Endodermal cell (in vitro differentiated cells): ENCODE measurements around the gene SLC25A52. TPM values are rescaled to one million over a fixed set of nuclear protein-coding genes. Genes with fewer than 3 reads are reported as not detected.
"Not testable (repeated sequence)": the region's sequence is repeated elsewhere in the genome, so short reads cannot be mapped to it uniquely, and the experiment has no call there.

Experiments
- DNase-seq: peaks from one replicate; pipeline ENCODE4 v3.0.0-alpha.2; 2017
- H3K27ac ChIP-seq: 2 replicates; pipeline ENCODE4 v1.5.1; 2013; ENCODE audit warnings: mild to moderate bottlenecking, low read depth, low read length, moderate library complexity
- H3K27me3 ChIP-seq: 2 replicates; pipeline ENCODE4 v1.6.1; 2013; ENCODE audit warnings: mild to moderate bottlenecking, low read length, moderate library complexity; ENCODE audit not compliant: insufficient read depth, control insufficient read depth, poor library complexity, severe bottlenecking
- H3K36me3 ChIP-seq: 2 replicates; pipeline ENCODE4 v1.7.0; 2013; ENCODE audit warnings: mild to moderate bottlenecking, low read length, moderate library complexity; ENCODE audit not compliant: control insufficient read depth, insufficient read depth
- H3K4me1 ChIP-seq: one replicate; pipeline ENCODE4 v1.7.0; 2013; ENCODE audit warnings: low read length; ENCODE audit not compliant: control insufficient read depth, insufficient read depth
- H3K4me3 ChIP-seq: 2 replicates; pipeline ENCODE4 v1.5.1; 2013; ENCODE audit warnings: mild to moderate bottlenecking, low read length, moderate library complexity
- H3K9ac ChIP-seq: 2 replicates; pipeline ENCODE4 v1.6.1; 2013; ENCODE audit warnings: mild to moderate bottlenecking, low read length, moderate library complexity; ENCODE audit not compliant: poor library complexity, severe bottlenecking; ENCODE audit errors: extremely low read depth
- H3K9me3 ChIP-seq: 2 replicates; pipeline ENCODE4 v1.6.1; 2013; ENCODE audit warnings: mild to moderate bottlenecking, low read length, moderate library complexity; ENCODE audit not compliant: control insufficient read depth
- H3K27ac Mint-ChIP-seq: 2 replicates; pipeline ENCODE4 v1.8.0; 2020; ENCODE audit warnings: mixed read lengths
- H3K27me3 Mint-ChIP-seq: 2 replicates; pipeline ENCODE4 v1.8.0; 2021; ENCODE audit warnings: mild to moderate bottlenecking, mixed read lengths; ENCODE audit not compliant: insufficient read depth
- H3K36me3 Mint-ChIP-seq: 2 replicates; pipeline ENCODE4 v1.8.0; 2020; ENCODE audit warnings: low read depth, mixed read lengths
- H3K4me1 Mint-ChIP-seq: 2 replicates; pipeline ENCODE4 v1.8.0; 2020; ENCODE audit warnings: mixed read lengths
- H3K4me3 Mint-ChIP-seq: 2 replicates; pipeline ENCODE4 v1.8.0; 2020; ENCODE audit warnings: mild to moderate bottlenecking, moderate library complexity, mixed read lengths
- H3K9me3 Mint-ChIP-seq: 2 replicates; pipeline ENCODE4 v1.8.0; 2020; ENCODE audit warnings: mild to moderate bottlenecking, mixed read lengths
- CTCF ChIP-seq: fragments of 200-600 bp; sonication (generic); conservative IDR thresholded peaks from 2 replicates; pipeline ENCODE4 v1.5.0; 2021; ENCODE audit warnings: antibody characterized with exemption, mild to moderate bottlenecking
- WGBS, 2 experiments: methylation state at CpG; one replicate each; pipeline versions ENCODE4 v1.1.5 to v1.1.7; 2013; ENCODE audit warnings: missing lambda C conversion rate in 2 of 2, mixed read lengths in 1 of 2; ENCODE audit not compliant: insufficient coverage in 1 of 2, insufficient read length in 1 of 2; 5-methylcytosine and 5-hydroxymethylcytosine counted together
- total RNA-seq, 2 donors: library from RNA; stranded (reverse); fragmentation: NEBNext Ultra II Directional in 1 of 2; extraction: Animal tissue kit (Norgen Biotek cat#: 25700) in 1 of 2; gene quantifications; 2 replicates in 1 of 2; 3 replicates in 1 of 2; pipeline ENCODE4 v1.2.1, GENCODE V29; 2021

Gene SLC25A52
- total RNA-seq, 2 donors from 2014 or later, result 0.46 to 1.1 TPM

- no peaks in the 10 kb centered on the region for H3K4me1 ChIP-seq
- H3K4me3 ChIP-seq, result no peak overlapping the region
- no peak for TF ChIP-seq CTCF
- H3K4me1 Mint-ChIP-seq, result no peaks in the 10 kb centered on the region
- H3K27ac ChIP-seq, result no peak overlapping the region
- peaks cover 28% of the 10 kb centered on the region for H3K9me3 Mint-ChIP-seq
- H3K36me3 Mint-ChIP-seq, result peaks cover 15% of the 10 kb centered on the region
- 78 to 95% methylated on average over 2 of the region's 2 CpGs for WGBS, 2 experiments
- no peak overlapping the region for H3K4me3 Mint-ChIP-seq
- H3K27ac Mint-ChIP-seq, result no peak overlapping the region
- H3K27me3 ChIP-seq, result no peaks in the 10 kb centered on the region
- H3K36me3 ChIP-seq, result no peaks in the 10 kb centered on the region
- no peak for DNase-seq
- no peak overlapping the region for H3K9ac ChIP-seq
- H3K27me3 Mint-ChIP-seq, result no peaks in the 10 kb centered on the region
- peaks cover 27% of the 10 kb centered on the region for H3K9me3 ChIP-seq
Observed at GRCh38 chr18:31736630-31737029, 24.1 kb downstream of the SLC25A52 start.

- Histone ChIP-seq H3K9me3 (no peaks in the 10 kb centered on the region), H3K9ac (no peak overlapping the region), H3K36me3 (no peaks in the 10 kb centered on the region), H3K27ac (no peak overlapping the region), H3K4me3 (no peak overlapping the region), H3K27me3 (no peaks in the 10 kb centered on the region), H3K4me1 (no peaks in the 10 kb centered on the region)
- H3K27ac Mint-ChIP-seq, result no peak overlapping the region
- no peak for TF ChIP-seq CTCF
- no peaks in the 10 kb centered on the region for H3K9me3 Mint-ChIP-seq
- H3K4me3 Mint-ChIP-seq, result no peak overlapping the region
- no peak for DNase-seq
- H3K4me1 Mint-ChIP-seq, result no peaks in the 10 kb centered on the region
- WGBS, 2 experiments, result 78% methylated on average over 2 of the region's 3 CpGs; no CpG with 5 or more reads in 1 of the 2 experiments
- peaks cover 2% of the 10 kb centered on the region for H3K36me3 Mint-ChIP-seq
- no peaks in the 10 kb centered on the region for H3K27me3 Mint-ChIP-seq
Observed at GRCh38 chr18:31731628-31732027, 29.1 kb downstream of the SLC25A52 start.

GRCh38 chr18:31729196-31729595 is 31.5 kb downstream of the SLC25A52 start:
- DNase-seq, H3K27me3 ChIP-seq: not testable (repeated sequence)
- WGBS, 2 experiments, result 92 to 100% methylated on average over 1 to 2 of the region's 2 CpGs

More at GRCh38 chr18:31729196-31729595, 31.5 kb downstream of the SLC25A52 start:
- H3K36me3 Mint-ChIP-seq, H3K4me1 Mint-ChIP-seq, H3K4me3 Mint-ChIP-seq, H3K4me1 ChIP-seq, H3K9me3 ChIP-seq, H3K27ac ChIP-seq, H3K36me3 ChIP-seq, H3K9ac ChIP-seq, H3K27me3 Mint-ChIP-seq, H3K4me3 ChIP-seq, H3K27ac Mint-ChIP-seq, H3K9me3 Mint-ChIP-seq: not testable (repeated sequence)
